ENCODE measurements around the gene RSPH10B2. TPM values are rescaled to one million over a fixed set of nuclear protein-coding genes. Genes with fewer than 3 reads are reported as not detected.

Gene RSPH10B2
- total and polyA plus RNA-seq, 3 donors (not counting 1 experiment from before 2014, with no cell fraction given), result not detected

Other genes with a start within 250 kb of the RSPH10B2 start
- not detected for gene GRID2IP, start 202.6 kb upstream of the RSPH10B2 start, total RNA-seq
- gene GRID2IP, start 202.6 kb upstream of the RSPH10B2 start, polyA plus RNA-seq, result 0.01 TPM
- 10 to 100 TPM; 34.1 to 52.5 TPM for gene ZDHHC4, start 176.6 kb upstream of the RSPH10B2 start, total RNA-seq
- 40.5 TPM for gene ZDHHC4, start 176.6 kb upstream of the RSPH10B2 start, polyA plus RNA-seq
- gene INTS15, start 164.1 kb upstream of the RSPH10B2 start, total RNA-seq, result 10 to 100 TPM; 12.5 to 21.1 TPM
- 17.3 TPM for gene INTS15, start 164.1 kb upstream of the RSPH10B2 start, polyA plus RNA-seq
- gene ZNF853, start 138.5 kb upstream of the RSPH10B2 start, total RNA-seq, result under 1 TPM; 0.21 to 0.67 TPM
- gene ZNF853, start 138.5 kb upstream of the RSPH10B2 start, polyA plus RNA-seq, result 0.02 TPM
- 10 to 100 TPM; 19.3 to 24.5 TPM for gene ZNF316, start 116.8 kb upstream of the RSPH10B2 start, total RNA-seq
- gene ZNF316, start 116.8 kb upstream of the RSPH10B2 start, polyA plus RNA-seq, result 3.8 TPM
- gene ZNF12, start 47.2 kb upstream of the RSPH10B2 start, total RNA-seq, result 10 to 100 TPM; 16.4 to 21.0 TPM
- gene ZNF12, start 47.2 kb upstream of the RSPH10B2 start, polyA plus RNA-seq, result 5.0 TPM
- gene CCZ1B, start 72.2 kb downstream of the RSPH10B2 start, total RNA-seq, result 10 to 100 TPM; 37.3 to 42.5 TPM
- 9.5 TPM for gene CCZ1B, start 72.2 kb downstream of the RSPH10B2 start, polyA plus RNA-seq